ENCODE data around the gene PGPEP1. TPM values are rescaled to one million over a fixed set of nuclear protein-coding genes. Genes with fewer than 3 reads are reported as not detected.

Gene PGPEP1
- total and polyA plus RNA-seq, 2 donors (not counting 3 experiments of a cell fraction or from before 2014, with no cell fraction given) = 9.9 to 27.2 TPM

DNA sequence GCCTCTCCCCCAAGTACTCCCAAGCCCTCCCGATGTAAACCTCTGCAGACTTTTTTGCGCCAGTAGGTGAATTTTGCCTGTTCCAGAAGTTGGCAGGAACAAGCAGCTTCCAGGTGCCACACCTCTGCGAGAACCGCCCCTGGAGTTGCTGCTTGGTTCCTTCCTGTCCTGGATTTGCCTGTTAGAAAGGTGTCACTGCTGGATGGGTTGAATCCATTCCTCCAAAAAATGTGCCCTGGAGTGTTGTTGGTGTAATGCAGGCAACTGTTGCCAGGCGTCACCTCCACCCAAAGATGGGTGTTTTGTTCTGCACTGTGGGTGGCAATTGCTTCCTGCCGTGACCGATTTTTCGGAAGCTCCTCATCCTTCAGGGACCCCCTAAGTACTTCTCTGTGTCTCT, 5.7 kb downstream of the PGPEP1 start:
- H3K9me3 ChIP-seq (replicated peaks; ENCODE audit: control insufficient read depth, insufficient read depth, low read length) = no peaks in the 10 kb centered on the region
- H2AFZ ChIP-seq (ENCODE audit: low read depth, low read length) = no peak overlapping the region
- dilution Hi-C loops (cut with MboI; ENCODE audit: extremely low pct_ligation_motif_present, low sequenced_read_pairs) (no loop called here), intact Hi-C loops (cut with micrococcal nuclease) (no loop called here)
- no peaks in the 10 kb centered on the region for H3K36me3 ChIP-seq (ENCODE audit: control insufficient read depth in 2 of 2, extremely low read depth in 1 of 2, insufficient read depth in 2 of 2, low read length in 2 of 2)
- ChIA-PET POLR2A (interaction anchor here (0.7 kb wide), 1 partner anchor 17 kb away, joined by 3 read pairs; no protein-coding TSS in a partner anchor), CTCF (interaction anchor here (0.7 to 1.3 kb wide), 3 partner anchors 64 to 66 kb away, joined by 3 read pairs; no protein-coding TSS in a partner anchor)
- no peak overlapping the region for H3K9ac ChIP-seq (replicated peaks; ENCODE audit: extremely low read depth, insufficient read depth, low read length)
- TF ChIP-seq MAX (IDR thresholded peaks at IDR 0.05; ENCODE audit: insufficient read depth, insufficient read length) = no peak
- TF ChIP-seq POLR2A (IDR thresholded peaks at IDR 0.05; ENCODE audit: low read depth, low read length) = no peak
- no peak for TF ChIP-seq FOS (IDR thresholded peaks at IDR 0.05; ENCODE audit: borderline replicate concordance, insufficient read depth, low read length)
- no peaks in the 10 kb centered on the region for H3K9me1 ChIP-seq (replicated peaks; ENCODE audit: control insufficient read depth, extremely low read depth, insufficient read depth, low read length)
- no TSS peak for BruUV-seq (replicated peaks)
- no peaks in the 10 kb centered on the region for H3K27me3 ChIP-seq (ENCODE audit: control insufficient read depth in 2 of 2, insufficient read depth in 2 of 2, low read length in 2 of 2)
- no peak for DNase-seq (ENCODE audit: low read depth, low spot score)
- H3K4me1 ChIP-seq (ENCODE audit: control insufficient read depth, extremely low read depth, insufficient read depth, low read length) = peaks cover 4% of the 10 kb centered on the region
- H3K4me3 ChIP-seq (replicated peaks in 1 of 3; ENCODE audit: insufficient read depth in 1 of 3, low read depth in 1 of 3, low read length in 3 of 3) = no peak overlapping the region
- no peak overlapping the region for H3K4me2 ChIP-seq (ENCODE audit: insufficient read depth, low read length)
- no peak overlapping the region for H3K27ac ChIP-seq (ENCODE audit: insufficient read depth, low read depth, low read length)
- no peak for FAIRE-seq
- H4K20me1 ChIP-seq (replicated peaks; ENCODE audit: control insufficient read depth, extremely low read depth, insufficient read depth, low read length) = no peaks in the 10 kb centered on the region
- no peaks in the 10 kb centered on the region for H3K79me2 ChIP-seq (ENCODE audit: control insufficient read depth, insufficient read depth, low read length)

DNA sequence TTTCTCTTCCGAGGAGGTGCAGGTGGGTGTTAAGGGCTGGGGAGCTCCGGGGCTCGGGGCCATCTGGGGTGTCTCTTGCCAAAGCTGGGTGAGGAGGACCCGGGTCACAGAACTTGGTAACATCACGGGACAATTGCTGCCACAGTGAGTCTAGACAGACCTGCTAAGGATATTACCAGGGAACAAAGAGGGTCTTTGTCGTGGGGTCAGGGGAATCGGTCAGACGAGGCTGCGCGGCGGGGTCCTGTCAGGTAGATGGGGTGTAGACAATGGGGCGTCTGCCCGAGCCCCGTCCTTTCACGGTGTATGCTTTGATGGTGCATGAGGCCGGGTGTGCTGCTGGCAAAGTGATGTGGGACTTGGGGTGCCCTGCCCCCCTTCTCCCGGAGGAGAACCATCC, 7.8 kb downstream of the PGPEP1 start:
- H3K4me2 ChIP-seq (ENCODE audit: insufficient read depth, low read length) = no peak overlapping the region
- intact Hi-C loops (cut with micrococcal nuclease) = no loop called here

More for the DNA sequence above, 7.8 kb downstream of the PGPEP1 start:
- FAIRE-seq (no peak), DNase-seq (ENCODE audit: low read depth, low spot score) (no peak)
- no peak overlapping the region for H3K27ac ChIP-seq (ENCODE audit: insufficient read depth, low read depth, low read length)
- POLR2A ChIA-PET = no interaction called here
- no peaks in the 10 kb centered on the region for H4K20me1 ChIP-seq (replicated peaks; ENCODE audit: control insufficient read depth, extremely low read depth, insufficient read depth, low read length)
- H3K36me3 ChIP-seq (ENCODE audit: control insufficient read depth in 2 of 2, extremely low read depth in 1 of 2, insufficient read depth in 2 of 2, low read length in 2 of 2) = no peaks in the 10 kb centered on the region
- H3K9ac ChIP-seq (replicated peaks; ENCODE audit: extremely low read depth, insufficient read depth, low read length) = no peak overlapping the region
- CTCF ChIA-PET = interaction anchor here (1.2 to 4.1 kb wide), 5 partner anchors 41 to 114 kb away, joined by 7 to 160 read pairs (median 39); partner anchors contain the start of genes GDF15 and JUND
- no peaks in the 10 kb centered on the region for H3K9me1 ChIP-seq (replicated peaks; ENCODE audit: control insufficient read depth, extremely low read depth, insufficient read depth, low read length)
- H3K79me2 ChIP-seq (ENCODE audit: control insufficient read depth, insufficient read depth, low read length) = no peaks in the 10 kb centered on the region
- no peak for TF ChIP-seq CTCF (IDR thresholded peaks at IDR 0.05; ENCODE audit: extremely low read depth in 1 of 2, insufficient read depth in 1 of 2, low read depth in 1 of 2, low read length in 2 of 2)
- no peak for TF ChIP-seq JUN (IDR thresholded peaks at IDR 0.05; ENCODE audit: borderline replicate concordance, insufficient read depth, insufficient read length, low read depth)
- TF ChIP-seq EZH2 (IDR thresholded peaks at IDR 0.05; ENCODE audit: borderline replicate concordance, low read depth, low read length, severe bottlenecking) = no peak
- TF ChIP-seq MYC (IDR thresholded peaks at IDR 0.05; ENCODE audit: low read depth, low read length) = no peak
- TF ChIP-seq POLR2A (IDR thresholded peaks at IDR 0.05; ENCODE audit: low read depth, low read length) = no peak
- TF ChIP-seq POLR2AphosphoS5 (IDR thresholded peaks at IDR 0.05; ENCODE audit: insufficient read depth, low read depth, low read length) = no peak
- TF ChIP-seq MAX (IDR thresholded peaks at IDR 0.05; ENCODE audit: insufficient read depth, insufficient read length) = no peak
- TF ChIP-seq FOS (IDR thresholded peaks at IDR 0.05; ENCODE audit: borderline replicate concordance, insufficient read depth, low read length) = no peak
- no peak for TF ChIP-seq GATA2 (IDR thresholded peaks at IDR 0.05; ENCODE audit: insufficient read depth, insufficient read length, low read depth, low read length)
- no peak overlapping the region for H3K4me3 ChIP-seq (replicated peaks in 1 of 3; ENCODE audit: insufficient read depth in 1 of 3, low read depth in 1 of 3, low read length in 3 of 3)
- H2AFZ ChIP-seq (ENCODE audit: low read depth, low read length) = no peak overlapping the region
- no TSS peak for BruUV-seq (replicated peaks)
- dilution Hi-C loops (cut with MboI; ENCODE audit: extremely low pct_ligation_motif_present, low sequenced_read_pairs) = no loop called here
- no peaks in the 10 kb centered on the region for H3K4me1 ChIP-seq (ENCODE audit: control insufficient read depth, extremely low read depth, insufficient read depth, low read length)
- H3K27me3 ChIP-seq (ENCODE audit: control insufficient read depth in 2 of 2, insufficient read depth in 2 of 2, low read length in 2 of 2) = no peaks in the 10 kb centered on the region
- no peaks in the 10 kb centered on the region for H3K9me3 ChIP-seq (replicated peaks; ENCODE audit: control insufficient read depth, insufficient read depth, low read length)
